ENCODE results near the gene CPA4.

DNA sequence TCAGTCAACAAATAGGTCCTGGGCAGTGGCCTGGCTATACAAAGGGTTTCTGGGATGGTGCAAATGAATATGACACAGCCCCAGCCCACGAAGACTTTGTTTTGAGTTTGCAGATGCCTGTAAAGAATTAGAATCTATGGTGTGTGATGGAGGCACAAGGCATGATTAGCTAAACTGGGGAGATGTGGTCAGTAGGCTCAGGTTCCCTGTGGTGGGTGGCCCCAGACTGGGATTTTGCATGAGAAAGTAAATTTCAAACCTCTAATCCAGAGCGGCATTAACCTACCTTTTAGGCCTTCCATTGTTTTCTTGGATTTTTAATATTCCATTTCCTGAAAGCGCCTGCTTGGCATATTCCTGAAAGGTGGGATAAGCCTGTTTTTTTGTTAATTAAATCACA is 45.3 kb downstream of the CPA4 start:
- TF ChIP-seq, protein P1, sequence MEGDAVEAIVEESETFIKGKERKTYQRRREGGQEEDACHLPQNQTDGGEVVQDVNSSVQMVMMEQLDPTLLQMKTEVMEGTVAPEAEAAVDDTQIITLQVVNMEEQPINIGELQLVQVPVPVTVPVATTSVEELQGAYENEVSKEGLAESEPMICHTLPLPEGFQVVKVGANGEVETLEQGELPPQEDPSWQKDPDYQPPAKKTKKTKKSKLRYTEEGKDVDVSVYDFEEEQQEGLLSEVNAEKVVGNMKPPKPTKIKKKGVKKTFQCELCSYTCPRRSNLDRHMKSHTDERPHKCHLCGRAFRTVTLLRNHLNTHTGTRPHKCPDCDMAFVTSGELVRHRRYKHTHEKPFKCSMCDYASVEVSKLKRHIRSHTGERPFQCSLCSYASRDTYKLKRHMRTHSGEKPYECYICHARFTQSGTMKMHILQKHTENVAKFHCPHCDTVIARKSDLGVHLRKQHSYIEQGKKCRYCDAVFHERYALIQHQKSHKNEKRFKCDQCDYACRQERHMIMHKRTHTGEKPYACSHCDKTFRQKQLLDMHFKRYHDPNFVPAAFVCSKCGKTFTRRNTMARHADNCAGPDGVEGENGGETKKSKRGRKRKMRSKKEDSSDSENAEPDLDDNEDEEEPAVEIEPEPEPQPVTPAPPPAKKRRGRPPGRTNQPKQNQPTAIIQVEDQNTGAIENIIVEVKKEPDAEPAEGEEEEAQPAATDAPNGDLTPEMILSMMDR (IDR thresholded peaks at IDR 0.05; ENCODE audit: insufficient read depth, low read length): no peak
- no peak for TF ChIP-seq POLR2AphosphoS5 (IDR thresholded peaks at IDR 0.05; ENCODE audit: low read depth)
- TF ChIP-seq, protein P2, sequence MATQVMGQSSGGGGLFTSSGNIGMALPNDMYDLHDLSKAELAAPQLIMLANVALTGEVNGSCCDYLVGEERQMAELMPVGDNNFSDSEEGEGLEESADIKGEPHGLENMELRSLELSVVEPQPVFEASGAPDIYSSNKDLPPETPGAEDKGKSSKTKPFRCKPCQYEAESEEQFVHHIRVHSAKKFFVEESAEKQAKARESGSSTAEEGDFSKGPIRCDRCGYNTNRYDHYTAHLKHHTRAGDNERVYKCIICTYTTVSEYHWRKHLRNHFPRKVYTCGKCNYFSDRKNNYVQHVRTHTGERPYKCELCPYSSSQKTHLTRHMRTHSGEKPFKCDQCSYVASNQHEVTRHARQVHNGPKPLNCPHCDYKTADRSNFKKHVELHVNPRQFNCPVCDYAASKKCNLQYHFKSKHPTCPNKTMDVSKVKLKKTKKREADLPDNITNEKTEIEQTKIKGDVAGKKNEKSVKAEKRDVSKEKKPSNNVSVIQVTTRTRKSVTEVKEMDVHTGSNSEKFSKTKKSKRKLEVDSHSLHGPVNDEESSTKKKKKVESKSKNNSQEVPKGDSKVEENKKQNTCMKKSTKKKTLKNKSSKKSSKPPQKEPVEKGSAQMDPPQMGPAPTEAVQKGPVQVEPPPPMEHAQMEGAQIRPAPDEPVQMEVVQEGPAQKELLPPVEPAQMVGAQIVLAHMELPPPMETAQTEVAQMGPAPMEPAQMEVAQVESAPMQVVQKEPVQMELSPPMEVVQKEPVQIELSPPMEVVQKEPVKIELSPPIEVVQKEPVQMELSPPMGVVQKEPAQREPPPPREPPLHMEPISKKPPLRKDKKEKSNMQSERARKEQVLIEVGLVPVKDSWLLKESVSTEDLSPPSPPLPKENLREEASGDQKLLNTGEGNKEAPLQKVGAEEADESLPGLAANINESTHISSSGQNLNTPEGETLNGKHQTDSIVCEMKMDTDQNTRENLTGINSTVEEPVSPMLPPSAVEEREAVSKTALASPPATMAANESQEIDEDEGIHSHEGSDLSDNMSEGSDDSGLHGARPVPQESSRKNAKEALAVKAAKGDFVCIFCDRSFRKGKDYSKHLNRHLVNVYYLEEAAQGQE (IDR thresholded peaks at IDR 0.05; ENCODE audit: insufficient replicate concordance, low read depth): no peak
- no peak for TF ChIP-seq GABPA (IDR thresholded peaks at IDR 0.05; ENCODE audit: low read depth)
